Common myeloid progenitor, CD34-positive (primary cell): ENCODE data around the gene MT1H.
"Not testable (repeated sequence)": the region's sequence is repeated elsewhere in the genome, so short reads cannot be mapped to it uniquely, and the experiment has no call there.

Source experiments
- CTCF ChIA-PET: fragments of 350-600 bp; sonication (Branson Sonifier 250); formaldehyde crosslinking; loops from one replicate; lab custom pipeline; 2021; ENCODE audit warnings: antibody characterized with exemption; lab: Charles Lee
- POLR2A ChIA-PET: fragments of 350-600 bp; sonication (Branson Sonifier 250); formaldehyde crosslinking; loops from one replicate; lab custom pipeline; 2021; ENCODE audit warnings: antibody characterized with exemption; lab: Charles Lee
- DNase-seq, 3 donors: peaks; one replicate each; pipeline versions ENCODE4 v3.0.0 to v3.0.0-alpha.2; 2013
- H3K27ac ChIP-seq, 2 experiments: 1 replicate in 1 of 2; 2 replicates in 1 of 2; pipeline ENCODE4 v1.7.0; 2013; ENCODE audit warnings: inconsistent platforms in 2 of 2, low read length in 2 of 2, mild to moderate bottlenecking in 2 of 2, low read depth in 1 of 2, moderate library complexity in 1 of 2; ENCODE audit not compliant: severe bottlenecking in 2 of 2, insufficient read depth in 1 of 2, poor library complexity in 1 of 2
- H3K27me3 ChIP-seq, 5 experiments: replicated peaks in 2 of 5; 1 replicate in 3 of 5; 2 replicates in 2 of 5; pipeline versions ENCODE4 v1.6.1 to v1.7.0; 2013; ENCODE audit warnings: low read length in 4 of 5, mild to moderate bottlenecking in 2 of 5, moderate library complexity in 2 of 5, inconsistent platforms in 1 of 5; ENCODE audit not compliant: insufficient read depth in 5 of 5, control insufficient read depth in 4 of 5
- H3K36me3 ChIP-seq, 4 experiments: 1 replicate in 2 of 4; 2 replicates in 2 of 4; pipeline versions ENCODE4 v1.6.1 to v1.7.0; 2013; ENCODE audit warnings: low read length in 3 of 4, control low read depth in 1 of 4, mild to moderate bottlenecking in 1 of 4; ENCODE audit not compliant: control insufficient read depth in 4 of 4, insufficient read depth in 4 of 4
- H3K4me1 ChIP-seq, 4 experiments: 1 replicate in 3 of 4; 2 replicates in 1 of 4; pipeline versions ENCODE4 v1.6.1 to v1.7.1; 2013; ENCODE audit warnings: low read length in 3 of 4, mild to moderate bottlenecking in 3 of 4, control low read depth in 1 of 4, inconsistent platforms in 1 of 4, moderate library complexity in 1 of 4; ENCODE audit not compliant: control insufficient read depth in 4 of 4, insufficient read depth in 4 of 4; ENCODE audit errors: control extremely low read depth in 1 of 4
- H3K4me3 ChIP-seq, 7 experiments: 1 replicate in 4 of 7; 2 replicates in 3 of 7; pipeline versions ENCODE4 v1.5.1 to v1.7.0; 2013; ENCODE audit warnings: mild to moderate bottlenecking in 7 of 7, low read length in 6 of 7, moderate library complexity in 6 of 7, inconsistent platforms in 2 of 7, low read depth in 2 of 7, control low read depth in 1 of 7; ENCODE audit not compliant: insufficient read depth in 4 of 7, control insufficient read depth in 1 of 7; ENCODE audit errors: extremely low read depth in 1 of 7
- H3K9me3 ChIP-seq, 5 experiments: 1 replicate in 4 of 5; 2 replicates in 1 of 5; pipeline versions ENCODE4 v1.6.1 to v1.7.1; 2013; ENCODE audit warnings: low read length in 4 of 5, mild to moderate bottlenecking in 2 of 5, inconsistent platforms in 1 of 5, low read depth in 1 of 5, moderate library complexity in 1 of 5; ENCODE audit not compliant: control insufficient read depth in 4 of 5, insufficient read depth in 2 of 5; ENCODE audit errors: control extremely low read depth in 1 of 5
- WGBS: methylation state at CpG from one replicate; pipeline ENCODE4 v1.1.5; 2013; ENCODE audit not compliant: insufficient coverage; 5-methylcytosine and 5-hydroxymethylcytosine counted together

The MT1H gene

DNA sequence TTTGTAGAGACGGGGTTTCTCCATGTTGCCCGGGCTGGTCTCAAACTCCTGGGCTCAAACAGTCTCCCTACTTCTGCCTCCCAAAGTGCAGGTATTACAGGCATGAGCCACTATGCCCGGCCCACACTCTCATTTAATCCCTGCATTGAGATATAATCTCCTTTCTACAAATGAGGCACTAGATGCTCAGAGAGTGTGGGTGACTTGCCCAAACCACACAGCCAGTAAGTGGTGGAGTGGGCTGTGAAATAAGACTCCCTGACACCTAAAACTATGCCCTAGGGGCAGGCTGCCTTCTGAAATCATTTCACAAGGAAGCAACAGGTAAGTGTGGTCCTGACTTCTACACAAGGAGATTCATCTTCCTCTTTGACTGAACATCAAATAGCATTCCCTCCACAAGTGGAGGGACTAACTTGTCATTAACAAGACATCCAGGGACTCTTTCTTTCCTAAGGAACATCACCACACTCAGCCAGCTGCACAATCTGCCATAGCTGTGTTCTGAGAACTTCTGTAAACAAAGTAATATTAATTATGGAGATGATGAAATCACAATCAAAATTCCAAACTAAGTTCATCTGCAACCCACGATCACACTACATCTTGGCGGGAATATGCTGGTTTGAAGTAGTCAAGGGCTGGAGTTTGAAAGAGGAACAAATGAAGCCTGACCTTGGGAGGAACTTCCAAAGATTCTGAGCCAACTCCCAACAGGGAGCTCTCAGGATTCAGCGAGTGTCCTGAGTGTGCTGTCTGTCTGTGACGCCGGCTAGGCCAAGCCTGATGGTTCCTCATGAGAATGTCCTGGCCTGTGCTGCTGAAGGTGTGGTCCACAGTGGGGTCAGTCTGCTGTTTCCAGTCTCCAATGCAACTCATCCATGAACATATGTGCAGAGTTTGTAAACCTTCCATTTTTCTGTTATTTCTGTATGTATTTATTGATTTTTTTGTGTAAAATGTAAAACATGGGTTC lies 4.0 kb upstream of the MT1H start:
- H3K4me3 ChIP-seq, DNase-seq, CTCF ChIA-PET, H3K9me3 ChIP-seq, H3K27ac ChIP-seq, H3K36me3 ChIP-seq, POLR2A ChIA-PET: not testable (repeated sequence)
- peaks cover 0 to 26% (median 10%) of the 10 kb centered on the region in 4 experiments for H3K4me1 ChIP-seq
- WGBS = 100% methylated on average over 2 of the region's 8 CpGs
- peaks cover 14 to 100% (median 69%) of the 10 kb centered on the region in 5 experiments for H3K27me3 ChIP-seq

DNA sequence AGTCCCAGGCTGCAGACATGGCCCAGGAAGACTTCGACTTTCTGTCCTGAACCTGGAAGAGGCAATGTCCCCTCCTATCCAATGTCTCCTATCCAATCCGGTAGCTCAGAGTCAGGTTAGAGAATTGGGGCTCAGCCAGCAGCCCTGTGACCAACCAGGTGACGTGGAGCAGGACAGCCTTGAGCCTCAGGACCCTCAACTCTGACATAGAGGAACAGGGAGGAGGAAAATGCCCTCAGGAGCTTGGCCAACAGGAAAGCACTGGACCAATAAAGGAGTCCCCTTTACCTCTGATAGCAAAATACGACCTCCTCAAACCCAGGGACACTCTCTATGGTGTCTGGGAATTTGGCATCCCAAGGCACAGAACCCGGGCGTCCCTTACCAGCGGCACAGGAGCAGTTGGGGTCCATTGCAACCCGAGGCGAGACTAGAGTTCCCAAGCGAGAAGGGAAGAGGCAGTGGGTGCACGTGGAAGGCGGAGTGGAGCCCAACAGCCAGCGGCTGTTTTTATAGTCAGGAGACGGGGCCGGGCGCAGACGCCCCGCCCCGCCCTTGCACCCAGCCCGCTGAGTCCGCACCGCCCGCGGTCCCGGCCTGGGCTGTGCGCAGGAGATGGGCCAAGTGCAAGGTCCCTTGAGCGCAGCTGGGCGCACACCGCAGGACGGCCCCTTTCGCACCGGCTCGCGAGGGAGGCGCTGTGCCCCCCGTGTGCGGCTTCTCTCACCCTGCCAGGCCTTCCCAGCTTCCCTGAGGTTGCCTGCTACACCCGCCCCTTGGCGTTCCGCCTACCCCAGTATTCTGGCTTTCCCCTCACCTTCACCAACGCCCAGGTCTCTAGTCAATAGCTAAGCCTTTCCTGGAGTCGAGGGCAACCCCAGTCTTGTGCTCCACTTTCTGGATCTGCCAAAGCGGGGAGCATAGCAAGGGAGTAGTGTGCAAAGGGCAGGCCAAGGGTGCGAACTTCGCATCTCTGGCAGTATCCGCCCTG lies 1.7 kb upstream of the MT1H start, which contains the start of gene MT1G:
MT1G (minus strand) TSS at position 485 of the 991 bp plus-strand sequence; CDS start at position 413, 72 bp downstream.
- CTCF ChIA-PET = interaction anchor here (1.1 to 7.2 kb wide), 3 partner anchors 15 to 96 kb away, joined by 3 to 42 read pairs (median 6); partner anchors contain the start of gene MT1X
- no peaks in the 10 kb centered on the region for H3K36me3 ChIP-seq
- H3K4me3 ChIP-seq = peak within 1 kb of the TSS in 3 of 7 experiments; percentile 23 to 32 (median 28)
- WGBS = 10% methylated on average over 34 of the region's 46 CpGs
- no peak within 1 kb of the TSS for H3K27ac ChIP-seq
- POLR2A ChIA-PET = no interaction called here
- peak in 2 of 3 donors; percentile 51 to 60 for DNase-seq
- H3K4me1 ChIP-seq = peaks cover 0 to 20% (median 7%) of the 10 kb centered on the region in 4 experiments
- H3K9me3 ChIP-seq = no peaks in the 10 kb centered on the region
- peaks cover 16 to 100% (median 55%) of the 10 kb centered on the region in 5 experiments for H3K27me3 ChIP-seq

GRCh38 chr16:56669840-56670619 lies 416 bp downstream of the MT1H start:
- POLR2A ChIA-PET = no interaction called here
- Histone ChIP-seq H3K27ac (no peak overlapping the region), H3K27me3 (peaks cover 8 to 92% (median 46%) of the 10 kb centered on the region in 5 experiments), H3K4me1 (peaks cover 0 to 18% (median 5%) of the 10 kb centered on the region in 4 experiments), H3K4me3 (peak overlapping the region in 1 of 7 experiments; percentile 4), H3K36me3 (no peaks in the 10 kb centered on the region), H3K9me3 (no peaks in the 10 kb centered on the region)
- no peak for DNase-seq
- CTCF ChIA-PET = interaction anchor here (0.6 to 7.2 kb wide), 4 partner anchors 8 to 32 kb away, joined by 3 to 42 read pairs (median 3); no protein-coding TSS in a partner anchor
- WGBS = 17% methylated on average over 13 of the region's 19 CpGs

- H3K27ac ChIP-seq = no peak overlapping the region
- H3K4me3 ChIP-seq = no peak overlapping the region
- no peak for DNase-seq
- no peaks in the 10 kb centered on the region for H3K9me3 ChIP-seq
- H3K27me3 ChIP-seq = peaks cover 8 to 92% (median 48%) of the 10 kb centered on the region in 5 experiments
- H3K4me1 ChIP-seq = peaks cover 0 to 19% (median 6%) of the 10 kb centered on the region in 4 experiments
- no peaks in the 10 kb centered on the region for H3K36me3 ChIP-seq
- CTCF ChIA-PET = interaction anchor here (1.0 to 7.2 kb wide), 4 partner anchors 9 to 32 kb away, joined by 3 to 42 read pairs (median 4); partner anchors contain the start of gene MT1X
- POLR2A ChIA-PET = interaction anchor here (0.6 kb wide), 1 partner anchor 68 kb away, joined by 3 read pairs; no protein-coding TSS in a partner anchor
- WGBS = 71% methylated on average over 2 of the region's 2 CpGs
These were observed 963 bp downstream of the MT1H start for GRCh38 chr16:56670620-56670934.

DNA sequence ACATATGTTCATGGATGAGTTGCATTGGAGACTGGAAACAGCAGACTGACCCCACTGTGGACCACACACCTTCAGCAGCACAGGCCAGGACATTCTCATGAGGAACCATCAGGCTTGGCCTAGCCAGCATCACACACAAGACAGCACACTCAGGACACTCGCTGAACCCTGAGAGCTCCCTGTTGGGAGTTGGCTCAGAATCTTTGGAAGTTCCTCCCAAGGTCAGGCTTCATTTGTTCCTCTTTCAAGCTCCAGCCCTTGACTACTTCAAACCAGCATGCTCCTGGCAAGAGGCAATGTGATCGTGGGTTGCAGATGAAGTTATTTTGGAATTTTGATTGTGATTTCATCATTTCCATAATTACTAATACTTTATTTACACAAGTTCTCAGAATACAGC lies 2.1 kb downstream of the MT1H start:
- Histone ChIP-seq H3K27me3 (peaks cover 8 to 90% (median 46%) of the 10 kb centered on the region in 5 experiments), H3K4me1 (peaks cover 0 to 27% (median 12%) of the 10 kb centered on the region in 4 experiments)
- H3K27ac ChIP-seq, POLR2A ChIA-PET, DNase-seq, H3K4me3 ChIP-seq, H3K9me3 ChIP-seq, H3K36me3 ChIP-seq: not testable (repeated sequence)
- WGBS = 100% methylated on average over 1 of the region's 2 CpGs
- CTCF ChIA-PET = interaction anchor here (2.0 to 7.2 kb wide), 2 partner anchors 11 to 30 kb away, joined by 4 to 42 read pairs; partner anchors contain the start of gene MT1X

GRCh38 chr16:56672171-56672570 lies 2.6 kb downstream of the MT1H start:
- WGBS = 100% methylated on average over 2 of the region's 3 CpGs
- Histone ChIP-seq H3K4me1 (peaks cover 0 to 27% (median 12%) of the 10 kb centered on the region in 4 experiments), H3K27me3 (peaks cover 8 to 90% (median 45%) of the 10 kb centered on the region in 5 experiments)
- DNase-seq, H3K36me3 ChIP-seq, H3K9me3 ChIP-seq, H3K4me3 ChIP-seq, H3K27ac ChIP-seq, POLR2A ChIA-PET: not testable (repeated sequence)
- CTCF ChIA-PET = interaction anchor here (1.2 to 7.2 kb wide), 4 partner anchors 11 to 121 kb away, joined by 4 to 42 read pairs (median 5); partner anchors contain the start of gene MT1X
